ENCODE data around the gene DRP2.

Gene DRP2

GRCh38 chrX:101208152-101208905 lies 11.3 kb upstream of the DRP2 start:
- FAIRE-seq: peak; percentile 45
- DNase-seq (ENCODE audit: insufficient read length, low spot score): no peak
- no peak for TF ChIP-seq POLR2AphosphoS5 (IDR thresholded peaks at IDR 0.05; ENCODE audit: low read depth, low read length)
- no peak for TF ChIP-seq POU2F2 (IDR thresholded peaks at IDR 0.05; ENCODE audit: low read depth, low read length)
- TF ChIP-seq PAX5 (IDR thresholded peaks at IDR 0.05; ENCODE audit: insufficient read depth, low read length, severe bottlenecking): no peak
- TF ChIP-seq SPI1 (IDR thresholded peaks at IDR 0.05; ENCODE audit: low read depth, low read length): peak; percentile 37; the same call in 1 of the 2 replicates

- no peak for FAIRE-seq
- no peak for DNase-seq (ENCODE audit: insufficient read length, low spot score)
- no peak for TF ChIP-seq POLR2AphosphoS5 (IDR thresholded peaks at IDR 0.05; ENCODE audit: low read depth, low read length)
- TF ChIP-seq PAX5 (IDR thresholded peaks at IDR 0.05; ENCODE audit: insufficient read depth, low read length, severe bottlenecking): no peak
- no peak for TF ChIP-seq POU2F2 (IDR thresholded peaks at IDR 0.05; ENCODE audit: low read depth, low read length)
- no peak for TF ChIP-seq SPI1 (IDR thresholded peaks at IDR 0.05; ENCODE audit: low read depth, low read length)
- TF ChIP-seq POLR2A (IDR thresholded peaks at IDR 0.05; ENCODE audit: low read depth, low read length): no peak
- TF ChIP-seq TAF1 (IDR thresholded peaks at IDR 0.05; ENCODE audit: low read depth, low read length): no peak
Observed at GRCh38 chrX:101210630-101211029, 9.0 kb upstream of the DRP2 start.

GRCh38 chrX:101217689-101218088 lies 1.9 kb upstream of the DRP2 start:
- DNase-seq (ENCODE audit: insufficient read length, low spot score) (no peak), FAIRE-seq (no peak)
- TF ChIP-seq POLR2A (IDR thresholded peaks at IDR 0.05; ENCODE audit: low read depth, low read length) (no peak), SPI1 (IDR thresholded peaks at IDR 0.05; ENCODE audit: low read depth, low read length) (no peak), POU2F2 (IDR thresholded peaks at IDR 0.05; ENCODE audit: low read depth, low read length) (no peak), TAF1 (IDR thresholded peaks at IDR 0.05; ENCODE audit: low read depth, low read length) (no peak), POLR2AphosphoS5 (IDR thresholded peaks at IDR 0.05; ENCODE audit: low read depth, low read length) (no peak), PAX5 (IDR thresholded peaks at IDR 0.05; ENCODE audit: insufficient read depth, low read length, severe bottlenecking) (no peak)

GRCh38 chrX:101219864-101220346 lies 319 bp downstream of the DRP2 start:
- DNase-seq (ENCODE audit: insufficient read length, low spot score): no peak
- no peak for TF ChIP-seq PAX5 (IDR thresholded peaks at IDR 0.05; ENCODE audit: insufficient read depth, low read length, severe bottlenecking)
- TF ChIP-seq POLR2A (IDR thresholded peaks at IDR 0.05; ENCODE audit: low read depth, low read length): no peak
- TF ChIP-seq TAF1 (IDR thresholded peaks at IDR 0.05; ENCODE audit: low read depth, low read length): no peak
- TF ChIP-seq POU2F2 (IDR thresholded peaks at IDR 0.05; ENCODE audit: low read depth, low read length): no peak
- no peak for TF ChIP-seq POLR2AphosphoS5 (IDR thresholded peaks at IDR 0.05; ENCODE audit: low read depth, low read length)
- no peak for TF ChIP-seq SPI1 (IDR thresholded peaks at IDR 0.05; ENCODE audit: low read depth, low read length)
- peak; percentile 56 for FAIRE-seq

GRCh38 chrX:101220662-101221260 lies 1.2 kb downstream of the DRP2 start:
- TF ChIP-seq TAF1 (IDR thresholded peaks at IDR 0.05; ENCODE audit: low read depth, low read length) (no peak), PAX5 (IDR thresholded peaks at IDR 0.05; ENCODE audit: insufficient read depth, low read length, severe bottlenecking) (no peak), POLR2A (IDR thresholded peaks at IDR 0.05; ENCODE audit: low read depth, low read length) (no peak), SPI1 (IDR thresholded peaks at IDR 0.05; ENCODE audit: low read depth, low read length) (no peak), POU2F2 (IDR thresholded peaks at IDR 0.05; ENCODE audit: low read depth, low read length) (no peak), POLR2AphosphoS5 (IDR thresholded peaks at IDR 0.05; ENCODE audit: low read depth, low read length) (no peak)
- FAIRE-seq: no peak
- DNase-seq (ENCODE audit: insufficient read length, low spot score): no peak

- FAIRE-seq (no peak), DNase-seq (ENCODE audit: insufficient read length, low spot score) (no peak)
- no peak for TF ChIP-seq POLR2A (IDR thresholded peaks at IDR 0.05; ENCODE audit: low read depth, low read length)
- TF ChIP-seq PAX5 (IDR thresholded peaks at IDR 0.05; ENCODE audit: insufficient read depth, low read length, severe bottlenecking): no peak
- no peak for TF ChIP-seq POLR2AphosphoS5 (IDR thresholded peaks at IDR 0.05; ENCODE audit: low read depth, low read length)
- TF ChIP-seq POU2F2 (IDR thresholded peaks at IDR 0.05; ENCODE audit: low read depth, low read length): no peak
- no peak for TF ChIP-seq SPI1 (IDR thresholded peaks at IDR 0.05; ENCODE audit: low read depth, low read length)
- no peak for TF ChIP-seq TAF1 (IDR thresholded peaks at IDR 0.05; ENCODE audit: low read depth, low read length)
Observed at GRCh38 chrX:101223226-101223625, 3.6 kb downstream of the DRP2 start.

GRCh38 chrX:101229170-101229569 lies 9.6 kb downstream of the DRP2 start:
- FAIRE-seq: no peak
- DNase-seq (ENCODE audit: insufficient read length, low spot score): no peak
- TF ChIP-seq POLR2AphosphoS5 (IDR thresholded peaks at IDR 0.05; ENCODE audit: low read depth, low read length): no peak
- no peak for TF ChIP-seq POLR2A (IDR thresholded peaks at IDR 0.05; ENCODE audit: low read depth, low read length)
- no peak for TF ChIP-seq PAX5 (IDR thresholded peaks at IDR 0.05; ENCODE audit: insufficient read depth, low read length, severe bottlenecking)
- TF ChIP-seq TAF1 (IDR thresholded peaks at IDR 0.05; ENCODE audit: low read depth, low read length): no peak
- no peak for TF ChIP-seq SPI1 (IDR thresholded peaks at IDR 0.05; ENCODE audit: low read depth, low read length)
- no peak for TF ChIP-seq POU2F2 (IDR thresholded peaks at IDR 0.05; ENCODE audit: low read depth, low read length)

- no peak for DNase-seq (ENCODE audit: insufficient read length, low spot score)
- FAIRE-seq: no peak
- TF ChIP-seq POLR2AphosphoS5 (IDR thresholded peaks at IDR 0.05; ENCODE audit: low read depth, low read length) (no peak), TAF1 (IDR thresholded peaks at IDR 0.05; ENCODE audit: low read depth, low read length) (no peak), POLR2A (IDR thresholded peaks at IDR 0.05; ENCODE audit: low read depth, low read length) (no peak), SPI1 (IDR thresholded peaks at IDR 0.05; ENCODE audit: low read depth, low read length) (no peak), POU2F2 (IDR thresholded peaks at IDR 0.05; ENCODE audit: low read depth, low read length) (no peak), PAX5 (IDR thresholded peaks at IDR 0.05; ENCODE audit: insufficient read depth, low read length, severe bottlenecking) (no peak)
Observed at GRCh38 chrX:101230636-101231035, 11.1 kb downstream of the DRP2 start.

GRCh38 chrX:101231080-101231479 lies 11.5 kb downstream of the DRP2 start:
- FAIRE-seq: no peak
- TF ChIP-seq SPI1 (IDR thresholded peaks at IDR 0.05; ENCODE audit: low read depth, low read length): no peak
- TF ChIP-seq TAF1 (IDR thresholded peaks at IDR 0.05; ENCODE audit: low read depth, low read length): no peak
- no peak for TF ChIP-seq POU2F2 (IDR thresholded peaks at IDR 0.05; ENCODE audit: low read depth, low read length)
- TF ChIP-seq POLR2A (IDR thresholded peaks at IDR 0.05; ENCODE audit: low read depth, low read length): no peak
- no peak for TF ChIP-seq PAX5 (IDR thresholded peaks at IDR 0.05; ENCODE audit: insufficient read depth, low read length, severe bottlenecking)
- no peak for TF ChIP-seq POLR2AphosphoS5 (IDR thresholded peaks at IDR 0.05; ENCODE audit: low read depth, low read length)
- DNase-seq (ENCODE audit: insufficient read length, low spot score): no peak
